ENCODE measurements around the gene WDPCP.

DNA sequence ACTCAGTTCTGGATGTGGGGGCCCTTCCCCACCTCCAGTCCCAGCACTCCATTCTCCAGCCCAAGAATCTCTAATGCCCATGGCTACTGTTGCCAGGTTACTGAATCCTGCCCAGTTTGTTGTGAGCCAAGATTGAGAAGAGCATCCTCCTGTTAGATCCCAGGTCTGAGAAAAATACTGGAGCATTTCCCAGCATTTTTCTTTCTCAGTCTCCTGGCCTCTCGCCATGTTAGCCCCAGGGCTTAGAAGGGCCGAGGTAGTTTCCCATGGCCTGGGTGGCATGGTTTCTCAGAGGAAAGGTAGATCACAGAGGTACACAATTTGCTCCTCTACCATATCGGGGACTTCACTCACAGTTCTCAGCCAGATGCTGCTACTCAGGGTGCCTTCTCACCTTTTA, 401.9 kb downstream of the WDPCP start:
- TF ChIP-seq, protein P1, sequence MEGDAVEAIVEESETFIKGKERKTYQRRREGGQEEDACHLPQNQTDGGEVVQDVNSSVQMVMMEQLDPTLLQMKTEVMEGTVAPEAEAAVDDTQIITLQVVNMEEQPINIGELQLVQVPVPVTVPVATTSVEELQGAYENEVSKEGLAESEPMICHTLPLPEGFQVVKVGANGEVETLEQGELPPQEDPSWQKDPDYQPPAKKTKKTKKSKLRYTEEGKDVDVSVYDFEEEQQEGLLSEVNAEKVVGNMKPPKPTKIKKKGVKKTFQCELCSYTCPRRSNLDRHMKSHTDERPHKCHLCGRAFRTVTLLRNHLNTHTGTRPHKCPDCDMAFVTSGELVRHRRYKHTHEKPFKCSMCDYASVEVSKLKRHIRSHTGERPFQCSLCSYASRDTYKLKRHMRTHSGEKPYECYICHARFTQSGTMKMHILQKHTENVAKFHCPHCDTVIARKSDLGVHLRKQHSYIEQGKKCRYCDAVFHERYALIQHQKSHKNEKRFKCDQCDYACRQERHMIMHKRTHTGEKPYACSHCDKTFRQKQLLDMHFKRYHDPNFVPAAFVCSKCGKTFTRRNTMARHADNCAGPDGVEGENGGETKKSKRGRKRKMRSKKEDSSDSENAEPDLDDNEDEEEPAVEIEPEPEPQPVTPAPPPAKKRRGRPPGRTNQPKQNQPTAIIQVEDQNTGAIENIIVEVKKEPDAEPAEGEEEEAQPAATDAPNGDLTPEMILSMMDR (IDR thresholded peaks at IDR 0.05): no peak
- TF ChIP-seq POLR2A (IDR thresholded peaks at IDR 0.05): no peak
